Peyer's patch (tissue), 4 donors: ENCODE measurements around the gene ZNF106.

Experiments used
- CTCF ChIP-seq, 6 experiments: fragments of 450-650 bp in 4 of 6; fragments of 200-600 bp in 2 of 6; sonication (generic) in 1 of 6; IDR thresholded peaks; one replicate each; pipeline ENCODE4 v1.5.1; 2017 to 2019; ENCODE audit warnings: antibody characterized with exemption in 6 of 6, mild to moderate bottlenecking in 3 of 6, moderate library complexity in 1 of 6
- POLR2A ChIP-seq, 2 donors: fragments of 450-650 bp; IDR thresholded peaks; one replicate each; pipeline ENCODE4 v1.5.1; 2017; ENCODE audit warnings: antibody characterized with exemption in 2 of 2, mild to moderate bottlenecking in 2 of 2, moderate library complexity in 2 of 2

- no peak for TF ChIP-seq CTCF (IDR thresholded peaks at IDR 0.05)
- no peak for TF ChIP-seq POLR2A (IDR thresholded peaks at IDR 0.05)
Observed at GRCh38 chr15:42448281-42448680, 42.7 kb downstream of the ZNF106 start.
